Measurements from ENCODE around the gene CUBN. TPM values are rescaled to one million over a fixed set of nuclear protein-coding genes. Genes with fewer than 3 reads are reported as not detected.
A peak's percentile ranks its signal among the peaks of the same experiment; 100 is the strongest.

CUBN gene
- total RNA-seq, 1 experiment from 2014 or later: 0.80 TPM

- H3K9me2 ChIP-seq (replicated peaks; ENCODE audit: low read length): no peaks in the 10 kb centered on the region
- H3K27me3 ChIP-seq (ENCODE audit: low read length): no peaks in the 10 kb centered on the region
- no peak overlapping the region for H2AFZ ChIP-seq (ENCODE audit: low read length)
- H3K4me2 ChIP-seq (ENCODE audit: low read length): no peak overlapping the region; the same call in 1 of the 2 replicates
- H3K36me3 ChIP-seq (ENCODE audit: low read depth, low read length): no peaks in the 10 kb centered on the region
- peak overlapping the region; percentile 92 for H3K27ac ChIP-seq (ENCODE audit: low read length)
- DNase-seq (peak; percentile 55), ATAC-seq (peak; percentile 4)
- ChIA-PET CTCF (interaction anchor here (0.7 kb wide), 1 partner anchor 214 kb away, joined by 3 read pairs; no protein-coding TSS in a partner anchor), POLR2A (ENCODE audit: unreplicated experiment) (interaction anchor here (0.6 kb wide), 1 partner anchor 134 kb away, joined by 3 read pairs; no protein-coding TSS in a partner anchor)
- intact Hi-C loops (cut with micrococcal nuclease): loop anchor here (5.0 to 10.0 kb wide), 5 partner anchors 38 to 181 kb away; no protein-coding TSS in a partner anchor
- H3K4me1 ChIP-seq (ENCODE audit: insufficient read depth, low read length): peaks cover 55% of the 10 kb centered on the region
- no peaks in the 10 kb centered on the region for H3K79me2 ChIP-seq (ENCODE audit: low read length)
- peak overlapping the region; percentile 75 for H3K9ac ChIP-seq (ENCODE audit: low read length)
- H3K9me3 ChIP-seq (ENCODE audit: low read length): no peaks in the 10 kb centered on the region
- no peaks in the 10 kb centered on the region for H3F3A ChIP-seq (ENCODE audit: low read length, unreplicated experiment)
- H3K4me3 ChIP-seq (ENCODE audit: low read length): no peak overlapping the region
- TF ChIP-seq CTCF (conservative IDR thresholded peaks at IDR 0.05; ENCODE audit: low read depth, low read length) (no peak), EZH2phosphoT487 (IDR thresholded peaks at IDR 0.05; ENCODE audit: borderline replicate concordance, low read length) (no peak), EZH2 (IDR thresholded peaks at IDR 0.05; ENCODE audit: low read length, unreplicated experiment) (no peak)
- no peaks in the 10 kb centered on the region for H4K20me1 ChIP-seq (ENCODE audit: low read length)
- BruUV-seq (replicated peaks): no TSS peak
Measured at GRCh38 chr10:17025444-17026295, 103.9 kb downstream of the CUBN start.

- Histone ChIP-seq H3K9ac (ENCODE audit: low read length) (peak overlapping the region; percentile 68), H3K27ac (ENCODE audit: low read length) (peak overlapping the region; percentile 92), H3K4me1 (ENCODE audit: insufficient read depth, low read length) (peaks cover 50% of the 10 kb centered on the region), H3K36me3 (ENCODE audit: low read depth, low read length) (no peaks in the 10 kb centered on the region), H3F3A (ENCODE audit: low read length, unreplicated experiment) (no peaks in the 10 kb centered on the region), H4K20me1 (ENCODE audit: low read length) (no peaks in the 10 kb centered on the region), H3K79me2 (ENCODE audit: low read length) (no peaks in the 10 kb centered on the region), H3K9me3 (ENCODE audit: low read length) (no peaks in the 10 kb centered on the region), H2AFZ (ENCODE audit: low read length) (no peak overlapping the region), H3K27me3 (ENCODE audit: low read length) (no peaks in the 10 kb centered on the region), H3K4me3 (ENCODE audit: low read length) (no peak overlapping the region), H3K9me2 (replicated peaks; ENCODE audit: low read length) (no peaks in the 10 kb centered on the region), H3K4me2 (ENCODE audit: low read length) (no peak overlapping the region)
- TF ChIP-seq CTCF (conservative IDR thresholded peaks at IDR 0.05; ENCODE audit: low read depth, low read length): no peak
- TF ChIP-seq EZH2phosphoT487 (IDR thresholded peaks at IDR 0.05; ENCODE audit: borderline replicate concordance, low read length): no peak
- TF ChIP-seq EZH2 (IDR thresholded peaks at IDR 0.05; ENCODE audit: low read length, unreplicated experiment): no peak
- POLR2A ChIA-PET (ENCODE audit: unreplicated experiment): interaction anchor here (0.7 kb wide), 1 partner anchor 186 kb away, joined by 7 read pairs; no protein-coding TSS in a partner anchor
- DNase-seq: no peak
- intact Hi-C loops (cut with micrococcal nuclease): loop anchor here (10.0 kb wide), 2 partner anchors 150 to 180 kb away; no protein-coding TSS in a partner anchor
- no peak for ATAC-seq
- no TSS peak for BruUV-seq (replicated peaks)
- CTCF ChIA-PET: no interaction called here
Measured at GRCh38 chr10:17024461-17024860, 105.2 kb downstream of the CUBN start.
